GM12892 (cell line): Measurements from ENCODE around the gene CDK18.

Source experiments
- DNase-seq: peaks from one replicate; pipeline ENCODE4 v3.0.0; 2011; ENCODE audit not compliant: insufficient read length
- FAIRE-seq: peaks from 2 replicates; lab custom pipeline; 2011; peaks lifted over from hg19 to GRCh38; lab: Jason Lieb, UNC
- POLR2A ChIP-seq: IDR thresholded peaks from 2 replicates; pipeline ENCODE4 v1.6.1; 2011; ENCODE audit warnings: low read depth, low read length, control low read depth
- POLR2AphosphoS5 ChIP-seq: IDR thresholded peaks from 2 replicates; pipeline ENCODE4 v1.6.1; 2011; ENCODE audit warnings: low read depth, low read length, control low read depth
- TAF1 ChIP-seq: IDR thresholded peaks from 2 replicates; pipeline ENCODE4 v1.6.1; 2011; ENCODE audit warnings: low read depth, mild to moderate bottlenecking, control low read depth, low read length, borderline replicate concordance

The CDK18 gene

GRCh38 chr1:205484985-205485967, 19.2 kb upstream of the CDK18 start:
- peak; percentile 90 for FAIRE-seq
- DNase-seq = peak; percentile 92
- TF ChIP-seq POLR2AphosphoS5 = no peak

- DNase-seq (no peak), FAIRE-seq (no peak)
- no peak for TF ChIP-seq POLR2A
These were observed 18.2 kb upstream of the CDK18 start for GRCh38 chr1:205486258-205486657.

- no peak for DNase-seq
- TF ChIP-seq POLR2AphosphoS5 = no peak
- TF ChIP-seq TAF1 = no peak
- TF ChIP-seq POLR2A = no peak
- FAIRE-seq = peak; percentile 89
These were observed 16.3 kb upstream of the CDK18 start for GRCh38 chr1:205488074-205488723.

GRCh38 chr1:205491794-205492193, 12.7 kb upstream of the CDK18 start:
- DNase-seq (no peak), FAIRE-seq (no peak)
- TF ChIP-seq POLR2AphosphoS5 = no peak
- no peak for TF ChIP-seq POLR2A
- TF ChIP-seq TAF1 = no peak

- no peak for TF ChIP-seq TAF1
- no peak for TF ChIP-seq POLR2A
- TF ChIP-seq POLR2AphosphoS5 = no peak
- DNase-seq = no peak
- FAIRE-seq = no peak
These were observed 12.2 kb upstream of the CDK18 start for GRCh38 chr1:205492201-205492667.

- TF ChIP-seq POLR2AphosphoS5 = no peak
- TF ChIP-seq POLR2A = no peak
- TF ChIP-seq TAF1 = no peak
- DNase-seq (no peak), FAIRE-seq (no peak)
These were observed 11.7 kb upstream of the CDK18 start for GRCh38 chr1:205492774-205493173.

- DNase-seq (no peak), FAIRE-seq (no peak)
- TF ChIP-seq TAF1 (no peak), POLR2A (no peak), POLR2AphosphoS5 (no peak)
These were observed 11.0 kb upstream of the CDK18 start for GRCh38 chr1:205493241-205494085.

- DNase-seq = no peak
- no peak for FAIRE-seq
- TF ChIP-seq POLR2AphosphoS5 (no peak), POLR2A (no peak), TAF1 (no peak)
These were observed 10.4 kb upstream of the CDK18 start for GRCh38 chr1:205494115-205494514.

GRCh38 chr1:205495237-205495823, 9.1 kb upstream of the CDK18 start:
- FAIRE-seq (no peak), DNase-seq (no peak)
- no peak for TF ChIP-seq TAF1
- no peak for TF ChIP-seq POLR2A
- no peak for TF ChIP-seq POLR2AphosphoS5

- TF ChIP-seq TAF1 (no peak), POLR2A (no peak), POLR2AphosphoS5 (no peak)
- no peak for FAIRE-seq
- DNase-seq = no peak
These were observed 7.8 kb upstream of the CDK18 start for GRCh38 chr1:205496661-205497060.

- TF ChIP-seq POLR2A (no peak), POLR2AphosphoS5 (no peak), TAF1 (no peak)
- DNase-seq (no peak), FAIRE-seq (no peak)
These were observed 7.1 kb upstream of the CDK18 start for GRCh38 chr1:205497351-205497750.
